Type B pancreatic cell (in vitro differentiated cells): ENCODE data around the gene PARD3B. TPM values are rescaled to one million over a fixed set of nuclear protein-coding genes. Genes with fewer than 3 reads are reported as not detected.

Experiments used
- DNase-seq: peaks from one replicate; pipeline ENCODE4 v3.0.0; 2021; ENCODE audit warnings: mixed read lengths; ENCODE audit not compliant: unreplicated experiment; ENCODE audit errors: extremely low spot score
- H3K27ac Mint-ChIP-seq: 2 replicates; pipeline ENCODE4 v1.8.0; 2021; ENCODE audit warnings: mild to moderate bottlenecking, mixed read lengths
- H3K27me3 Mint-ChIP-seq: 2 replicates; pipeline ENCODE4 v1.8.0; 2021; ENCODE audit warnings: mixed read lengths
- H3K36me3 Mint-ChIP-seq: 2 replicates; pipeline ENCODE4 v1.8.0; 2021; ENCODE audit warnings: mixed read lengths
- H3K4me1 Mint-ChIP-seq: one replicate; pipeline ENCODE4 v1.8.0; 2021; ENCODE audit warnings: mixed read lengths; ENCODE audit not compliant: unreplicated experiment
- H3K4me3 Mint-ChIP-seq: 2 replicates; pipeline ENCODE4 v1.8.0; 2021; ENCODE audit warnings: mild to moderate bottlenecking, mixed read lengths
- H3K9me3 Mint-ChIP-seq: 2 replicates; pipeline ENCODE4 v1.8.0; 2021; ENCODE audit warnings: mixed read lengths
- CTCF ChIP-seq: fragments of 200-600 bp; sonication (generic); conservative IDR thresholded peaks from 2 replicates; pipeline ENCODE4 v1.5.0; 2021; ENCODE audit warnings: antibody characterized with exemption, mild to moderate bottlenecking
- total RNA-seq: library from RNA; stranded (reverse); gene quantifications from 2 replicates; pipeline ENCODE4 v1.2.1, GENCODE V29; 2021; ENCODE audit warnings: low replicate concordance

PARD3B gene
- total RNA-seq, 1 donor from 2014 or later: 15.9 TPM

GRCh38 chr2:204541637-204542036, 3.6 kb upstream of the PARD3B start:
- peaks cover 6% of the 10 kb centered on the region for H3K4me1 Mint-ChIP-seq
- no peak for TF ChIP-seq CTCF
- no peak overlapping the region for H3K27ac Mint-ChIP-seq
- no peak overlapping the region for H3K4me3 Mint-ChIP-seq
- no peaks in the 10 kb centered on the region for H3K9me3 Mint-ChIP-seq
- DNase-seq: no peak
- H3K27me3 Mint-ChIP-seq: peaks cover 13% of the 10 kb centered on the region
- no peaks in the 10 kb centered on the region for H3K36me3 Mint-ChIP-seq

GRCh38 chr2:204542982-204543608, 2.2 kb upstream of the PARD3B start:
- peaks cover 6% of the 10 kb centered on the region for H3K4me1 Mint-ChIP-seq
- H3K36me3 Mint-ChIP-seq: no peaks in the 10 kb centered on the region
- no peak overlapping the region for H3K27ac Mint-ChIP-seq
- H3K4me3 Mint-ChIP-seq: peak overlapping the region; percentile 11
- no peak for DNase-seq
- H3K9me3 Mint-ChIP-seq: no peaks in the 10 kb centered on the region
- no peak for TF ChIP-seq CTCF
- peaks cover 13% of the 10 kb centered on the region for H3K27me3 Mint-ChIP-seq

- Mint-ChIP-seq H3K9me3 (no peaks in the 10 kb centered on the region), H3K36me3 (no peaks in the 10 kb centered on the region), H3K27ac (peak overlapping the region; percentile 75), H3K27me3 (peaks cover 15% of the 10 kb centered on the region), H3K4me3 (peak overlapping the region; percentile 93), H3K4me1 (peaks cover 14% of the 10 kb centered on the region)
- peak; percentile 68 for DNase-seq
- TF ChIP-seq CTCF: no peak
Observed at GRCh38 chr2:204545861-204546735, 823 bp downstream of the PARD3B start.

- Mint-ChIP-seq H3K4me1 (peaks cover 14% of the 10 kb centered on the region), H3K4me3 (peak overlapping the region; percentile 15), H3K27me3 (peaks cover 2% of the 10 kb centered on the region), H3K9me3 (no peaks in the 10 kb centered on the region), H3K27ac (no peak overlapping the region), H3K36me3 (peaks cover 5% of the 10 kb centered on the region)
- TF ChIP-seq CTCF: no peak
- no peak for DNase-seq
Observed at GRCh38 chr2:204550751-204551511, 5.7 kb downstream of the PARD3B start.

GRCh38 chr2:204551512-204551863, 6.2 kb downstream of the PARD3B start:
- H3K4me3 Mint-ChIP-seq: peak overlapping the region; percentile 15
- H3K27me3 Mint-ChIP-seq: peaks cover 2% of the 10 kb centered on the region
- H3K36me3 Mint-ChIP-seq: peaks cover 6% of the 10 kb centered on the region
- DNase-seq: no peak
- H3K27ac Mint-ChIP-seq: no peak overlapping the region
- H3K4me1 Mint-ChIP-seq: peaks cover 14% of the 10 kb centered on the region
- TF ChIP-seq CTCF: no peak
- no peaks in the 10 kb centered on the region for H3K9me3 Mint-ChIP-seq
